Dendritic cell treated with granulocyte-macrophage colony-stimulating factor and Interleukin-4, amounts not matched to agents 40 ng/mL and 50 ng/mL, for 4 days (primary cell): Measurements from ENCODE around the gene PPP3CA.
"Not testable (repeated sequence)": the region's sequence is repeated elsewhere in the genome, so short reads cannot be mapped to it uniquely, and the experiment has no call there.

Experiments used
- H3K27ac Mint-ChIP-seq: one replicate; pipeline ENCODE4 v1.8.0; 2022; ENCODE audit warnings: mild to moderate bottlenecking, mixed read lengths
- H3K27me3 Mint-ChIP-seq: one replicate; pipeline ENCODE4 v1.8.0; 2022; ENCODE audit warnings: mild to moderate bottlenecking, mixed read lengths
- H3K36me3 Mint-ChIP-seq: one replicate; pipeline ENCODE4 v1.8.0; 2022; ENCODE audit warnings: low read depth, mixed read lengths
- H3K4me1 Mint-ChIP-seq: one replicate; pipeline ENCODE4 v1.8.0; 2022; ENCODE audit warnings: low read depth, mixed read lengths
- H3K4me3 Mint-ChIP-seq: one replicate; pipeline ENCODE4 v1.8.0; 2022; ENCODE audit warnings: mild to moderate bottlenecking, moderate library complexity, mixed read lengths
- H3K9me3 Mint-ChIP-seq: one replicate; pipeline ENCODE4 v1.8.0; 2022; ENCODE audit warnings: mixed read lengths
- intact Hi-C: fragments of 100-400 bp; cut with micrococcal nuclease; formaldehyde crosslinking; loops from one replicate; pipeline ENCODE4 v1.15.0; 2022

PPP3CA gene

GRCh38 chr4:101152521-101152920 is 194.8 kb downstream of the PPP3CA start:
- Mint-ChIP-seq H3K4me1 (peaks cover 13% of the 10 kb centered on the region), H3K27ac (no peak overlapping the region), H3K9me3 (no peaks in the 10 kb centered on the region), H3K4me3 (no peak overlapping the region), H3K27me3 (no peaks in the 10 kb centered on the region), H3K36me3 (no peaks in the 10 kb centered on the region)
- intact Hi-C loops, result no loop called here

- H3K4me1 Mint-ChIP-seq, result peaks cover 6% of the 10 kb centered on the region
- H3K36me3 Mint-ChIP-seq, result no peaks in the 10 kb centered on the region
- H3K4me3 Mint-ChIP-seq, result no peak overlapping the region
- H3K27ac Mint-ChIP-seq, result no peak overlapping the region
- H3K9me3 Mint-ChIP-seq, result no peaks in the 10 kb centered on the region
- H3K27me3 Mint-ChIP-seq, result no peaks in the 10 kb centered on the region
- intact Hi-C loops, result no loop called here
These were observed 198.8 kb downstream of the PPP3CA start for GRCh38 chr4:101148551-101148950.

DNA sequence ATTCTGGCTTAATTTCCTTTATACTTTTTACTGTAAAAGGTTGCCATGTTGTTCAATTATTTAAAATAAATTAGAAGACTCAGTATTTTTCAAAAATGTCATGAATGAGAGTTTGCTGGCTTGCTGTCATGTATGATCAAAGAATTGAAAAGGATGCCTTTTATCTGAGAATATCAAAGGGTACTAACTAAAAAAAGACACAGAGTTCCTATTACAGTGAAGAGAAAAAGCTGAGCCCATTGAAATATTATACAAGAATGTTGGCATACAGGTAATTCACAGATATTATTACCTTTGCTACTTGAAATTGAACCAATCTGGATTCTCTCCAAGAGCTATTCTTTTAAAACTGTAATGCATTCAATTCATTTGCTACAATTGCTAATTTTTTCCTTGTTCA is 200.0 kb downstream of the PPP3CA start:
- Mint-ChIP-seq H3K27ac (no peak overlapping the region), H3K4me3 (no peak overlapping the region), H3K27me3 (no peaks in the 10 kb centered on the region), H3K4me1 (peaks cover 16% of the 10 kb centered on the region), H3K36me3 (no peaks in the 10 kb centered on the region), H3K9me3 (no peaks in the 10 kb centered on the region)
- intact Hi-C loops, result no loop called here

GRCh38 chr4:101145021-101145420 is 202.3 kb downstream of the PPP3CA start:
- Mint-ChIP-seq H3K4me3 (no peak overlapping the region), H3K27ac (no peak overlapping the region), H3K9me3 (no peaks in the 10 kb centered on the region), H3K36me3 (no peaks in the 10 kb centered on the region), H3K27me3 (no peaks in the 10 kb centered on the region), H3K4me1 (peaks cover 28% of the 10 kb centered on the region)
- intact Hi-C loops, result no loop called here

DNA sequence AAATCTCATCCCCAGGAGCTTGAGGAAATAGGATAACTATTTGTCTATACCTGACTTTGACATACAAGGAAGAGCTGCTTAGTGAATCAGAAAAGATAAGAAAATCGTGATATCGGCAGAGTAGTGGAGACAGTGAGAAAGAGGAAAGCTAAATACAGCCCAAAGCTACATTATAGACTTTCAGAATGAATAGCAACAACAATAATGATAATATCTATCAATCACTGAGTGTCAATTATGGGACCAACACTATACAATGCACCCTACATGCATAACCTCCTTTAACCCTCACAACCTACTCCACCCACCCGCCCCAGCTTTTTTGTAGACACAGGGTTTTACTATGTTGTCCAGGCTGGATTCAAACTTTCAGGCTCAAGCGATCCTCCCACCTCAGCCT is 205.1 kb downstream of the PPP3CA start:
- no peak overlapping the region for H3K4me3 Mint-ChIP-seq
- intact Hi-C loops, result no loop called here
- peaks cover 28% of the 10 kb centered on the region for H3K4me1 Mint-ChIP-seq
- H3K27me3 Mint-ChIP-seq, result no peaks in the 10 kb centered on the region
- H3K36me3 Mint-ChIP-seq, result no peaks in the 10 kb centered on the region
- no peaks in the 10 kb centered on the region for H3K9me3 Mint-ChIP-seq
- no peak overlapping the region for H3K27ac Mint-ChIP-seq

DNA sequence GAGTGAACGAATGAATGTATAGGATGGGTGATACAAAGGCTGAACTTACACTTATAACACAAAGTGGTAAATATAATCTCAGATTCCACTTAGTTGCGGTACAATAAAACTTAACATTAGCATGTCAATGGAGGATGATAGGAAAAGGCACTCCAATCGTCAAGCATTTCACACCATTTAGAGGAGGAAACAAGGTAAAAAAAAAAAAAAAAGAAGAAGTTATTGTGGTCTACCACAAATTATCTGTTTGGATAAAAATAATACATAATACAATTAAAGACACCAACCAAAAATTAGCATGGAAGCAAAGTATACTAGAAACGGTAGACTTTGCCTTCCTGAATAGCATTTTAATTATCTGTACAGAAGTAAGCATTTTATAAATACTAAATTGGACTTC is 205.5 kb downstream of the PPP3CA start:
- H3K27ac Mint-ChIP-seq, result no peak overlapping the region
- no peaks in the 10 kb centered on the region for H3K36me3 Mint-ChIP-seq
- H3K4me1 Mint-ChIP-seq, result peaks cover 28% of the 10 kb centered on the region
- H3K9me3 Mint-ChIP-seq, result no peaks in the 10 kb centered on the region
- no peak overlapping the region for H3K4me3 Mint-ChIP-seq
- intact Hi-C loops, result no loop called here
- H3K27me3 Mint-ChIP-seq, result no peaks in the 10 kb centered on the region

DNA sequence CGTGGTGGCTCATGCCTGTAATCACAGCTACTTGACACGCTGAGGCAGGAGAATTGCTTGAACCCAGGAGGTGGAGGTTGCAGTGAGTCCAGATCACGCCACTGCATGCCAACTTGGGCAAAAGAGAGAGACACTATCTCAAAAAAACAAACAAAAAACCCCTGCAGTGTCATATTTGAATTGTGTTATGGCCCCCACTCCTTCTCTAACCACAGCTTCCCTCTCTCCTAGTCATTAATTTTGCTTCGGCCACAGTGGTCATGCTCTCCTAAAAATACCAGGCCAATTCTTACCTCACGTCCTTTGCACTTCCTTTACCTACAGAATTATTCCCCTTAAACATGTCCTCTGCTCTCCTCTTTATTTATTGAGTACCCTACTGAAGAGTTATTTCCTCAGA is 206.1 kb downstream of the PPP3CA start:
- no peak overlapping the region for H3K27ac Mint-ChIP-seq
- H3K9me3 Mint-ChIP-seq, result no peaks in the 10 kb centered on the region
- intact Hi-C loops, result no loop called here
- H3K27me3 Mint-ChIP-seq, result no peaks in the 10 kb centered on the region
- H3K4me3 Mint-ChIP-seq, result no peak overlapping the region
- H3K4me1 Mint-ChIP-seq, result peaks cover 29% of the 10 kb centered on the region
- H3K36me3 Mint-ChIP-seq, result no peaks in the 10 kb centered on the region

DNA sequence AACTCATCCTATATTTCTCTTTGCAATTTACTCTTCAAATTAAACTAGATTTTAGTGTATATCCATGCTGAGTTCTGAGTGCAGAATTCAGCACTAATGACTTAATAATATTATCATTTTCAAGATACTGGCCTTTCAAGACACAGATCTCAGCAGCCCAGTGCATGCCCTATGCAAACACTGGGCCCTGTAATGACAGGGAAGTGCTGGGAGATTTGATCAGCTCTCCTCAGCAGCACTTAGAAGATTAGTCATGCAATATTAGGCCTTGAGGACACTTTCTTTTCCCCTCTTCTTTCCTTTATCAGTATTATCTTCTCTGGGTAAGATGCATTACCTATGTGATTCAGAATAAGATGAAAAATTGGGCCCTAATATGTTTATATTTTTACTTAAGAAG is 207.1 kb downstream of the PPP3CA start:
- H3K27ac Mint-ChIP-seq, result no peak overlapping the region
- intact Hi-C loops, result no loop called here
- no peaks in the 10 kb centered on the region for H3K9me3 Mint-ChIP-seq
- peaks cover 35% of the 10 kb centered on the region for H3K4me1 Mint-ChIP-seq
- H3K36me3 Mint-ChIP-seq, result no peaks in the 10 kb centered on the region
- no peaks in the 10 kb centered on the region for H3K27me3 Mint-ChIP-seq
- H3K4me3 Mint-ChIP-seq, result no peak overlapping the region

- intact Hi-C loops, result no loop called here
- H3K4me3 Mint-ChIP-seq, result no peak overlapping the region
- no peaks in the 10 kb centered on the region for H3K36me3 Mint-ChIP-seq
- H3K27ac Mint-ChIP-seq, result no peak overlapping the region
- H3K4me1 Mint-ChIP-seq, result peaks cover 26% of the 10 kb centered on the region
- peaks cover 9% of the 10 kb centered on the region for H3K9me3 Mint-ChIP-seq
- H3K27me3 Mint-ChIP-seq, result no peaks in the 10 kb centered on the region
These were observed 210.7 kb downstream of the PPP3CA start for GRCh38 chr4:101136373-101137370.

GRCh38 chr4:101135371-101136010 is 211.8 kb downstream of the PPP3CA start:
- H3K4me3 Mint-ChIP-seq, result no peak overlapping the region
- H3K27me3 Mint-ChIP-seq, result no peaks in the 10 kb centered on the region
- intact Hi-C loops, result no loop called here
- H3K4me1 Mint-ChIP-seq, result peaks cover 20% of the 10 kb centered on the region
- no peak overlapping the region for H3K27ac Mint-ChIP-seq
- no peaks in the 10 kb centered on the region for H3K36me3 Mint-ChIP-seq
- H3K9me3 Mint-ChIP-seq, result peaks cover 9% of the 10 kb centered on the region

GRCh38 chr4:101131058-101131457 is 216.3 kb downstream of the PPP3CA start:
- H3K27me3 Mint-ChIP-seq, intact Hi-C loops, H3K4me3 Mint-ChIP-seq, H3K27ac Mint-ChIP-seq, H3K9me3 Mint-ChIP-seq, H3K36me3 Mint-ChIP-seq: not testable (repeated sequence)
- peaks cover 37% of the 10 kb centered on the region for H3K4me1 Mint-ChIP-seq

DNA sequence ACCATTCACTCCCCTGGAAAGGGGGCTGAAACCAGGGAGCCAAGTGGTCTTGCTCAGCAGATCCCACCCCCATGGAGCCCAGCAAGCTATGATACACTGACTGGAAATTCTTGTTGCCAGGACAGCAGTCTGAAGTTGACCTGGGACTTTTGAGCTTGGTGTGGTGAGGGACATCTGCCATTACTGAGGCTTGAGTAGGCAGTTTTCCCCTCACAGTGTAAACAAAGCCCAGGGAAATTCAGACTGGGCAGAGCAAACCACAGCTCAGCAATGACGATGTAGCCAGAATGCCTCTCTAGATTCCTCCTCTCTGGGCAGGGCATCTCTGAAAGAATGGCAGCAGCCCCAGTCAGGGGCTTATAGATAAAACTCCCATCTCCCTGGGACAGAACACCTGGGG is 218.4 kb downstream of the PPP3CA start:
- H3K4me3 Mint-ChIP-seq, intact Hi-C loops, H3K36me3 Mint-ChIP-seq, H3K9me3 Mint-ChIP-seq, H3K27me3 Mint-ChIP-seq, H3K27ac Mint-ChIP-seq: not testable (repeated sequence)
- peaks cover 30% of the 10 kb centered on the region for H3K4me1 Mint-ChIP-seq

DNA sequence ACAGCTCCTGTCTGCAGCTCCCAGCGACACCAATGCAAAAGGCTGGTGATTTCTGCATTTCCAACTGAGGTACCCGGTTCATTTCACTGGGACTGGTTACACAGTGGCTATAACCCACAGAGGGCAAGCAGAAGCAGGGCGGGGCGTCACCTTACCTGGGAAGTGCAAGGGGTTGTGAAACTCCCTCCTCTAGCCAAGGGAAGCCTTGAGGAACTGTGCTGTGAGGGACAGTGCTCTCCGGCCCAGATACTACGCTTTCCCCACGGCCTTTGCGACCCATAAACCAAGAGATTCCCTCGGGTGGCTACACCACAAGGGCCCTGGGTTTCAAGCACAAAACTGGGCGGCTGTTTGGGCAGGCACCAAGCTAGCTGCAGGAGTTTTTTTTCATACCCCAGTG is 218.9 kb downstream of the PPP3CA start:
- H3K9me3 Mint-ChIP-seq, result no peaks in the 10 kb centered on the region
- peaks cover 32% of the 10 kb centered on the region for H3K4me1 Mint-ChIP-seq
- no peaks in the 10 kb centered on the region for H3K36me3 Mint-ChIP-seq
- intact Hi-C loops, result no loop called here
- no peak overlapping the region for H3K4me3 Mint-ChIP-seq
- no peak overlapping the region for H3K27ac Mint-ChIP-seq
- H3K27me3 Mint-ChIP-seq, result no peaks in the 10 kb centered on the region

GRCh38 chr4:101127176-101127790 is 220.0 kb downstream of the PPP3CA start:
- Mint-ChIP-seq H3K4me3 (no peak overlapping the region), H3K27ac (no peak overlapping the region), H3K27me3 (no peaks in the 10 kb centered on the region)

More at GRCh38 chr4:101127176-101127790, 220.0 kb downstream of the PPP3CA start:
- Mint-ChIP-seq H3K9me3 (no peaks in the 10 kb centered on the region), H3K36me3 (no peaks in the 10 kb centered on the region), H3K4me1 (peaks cover 42% of the 10 kb centered on the region)
- intact Hi-C loops, result no loop called here
